Measurements from ENCODE around the gene HEXD.

Gene HEXD

DNA sequence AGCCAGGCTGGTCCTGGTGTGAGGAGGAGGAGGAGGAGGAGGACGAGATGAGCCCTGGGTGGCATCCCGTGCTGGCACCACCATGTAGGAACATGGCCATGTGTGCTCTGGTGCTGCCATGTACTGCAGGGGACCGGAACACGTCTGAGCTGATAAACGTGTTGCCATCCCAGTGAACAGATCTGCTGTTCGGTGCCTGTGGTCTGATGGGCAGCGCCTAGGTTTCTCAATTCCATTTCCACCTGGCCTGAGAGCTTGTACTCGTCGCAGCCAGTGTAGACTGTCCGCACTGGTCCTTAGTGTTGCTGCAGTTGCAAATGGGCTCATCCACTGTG lies 73.0 kb downstream of the HEXD start:
- Mint-ChIP-seq H3K36me3 (peaks cover 22% of the 10 kb centered on the region), H3K27me3 (peaks cover 10% of the 10 kb centered on the region), H3K9me3 (no peaks in the 10 kb centered on the region), H3K4me1 (peaks cover 31% of the 10 kb centered on the region), H3K4me3 (no peak overlapping the region), H3K27ac (no peak overlapping the region)
- DNase-seq, result no peak
- CTCF ChIA-PET, result no interaction called here

DNA sequence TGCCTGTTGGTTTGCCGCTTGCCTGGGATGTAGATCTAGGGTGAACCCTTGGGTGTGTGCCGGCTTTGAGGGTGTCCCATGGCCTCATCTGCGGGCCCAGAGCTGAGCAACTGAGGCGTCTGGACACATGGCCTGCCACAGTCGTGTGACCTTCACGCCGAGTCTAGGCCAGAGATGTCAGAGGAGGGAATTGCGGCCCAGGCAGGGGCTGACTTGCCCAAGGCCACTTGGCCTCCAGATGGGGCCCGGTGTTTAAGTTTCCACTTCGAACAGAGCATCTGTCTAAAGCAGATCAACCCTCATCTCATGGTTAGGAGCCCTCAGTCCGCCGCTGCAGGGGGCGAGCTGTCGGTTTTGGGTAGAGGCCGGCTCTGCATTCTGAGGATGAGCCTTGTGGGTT lies 73.4 kb downstream of the HEXD start:
- Mint-ChIP-seq H3K36me3 (peaks cover 19% of the 10 kb centered on the region), H3K9me3 (no peaks in the 10 kb centered on the region), H3K4me3 (no peak overlapping the region), H3K27me3 (peaks cover 10% of the 10 kb centered on the region), H3K4me1 (peaks cover 28% of the 10 kb centered on the region), H3K27ac (no peak overlapping the region)
- CTCF ChIA-PET, result no interaction called here
- no peak for DNase-seq

Data from activated naive CD4-positive, alpha-beta T cell treated with anti-CD3 and anti-CD28 coated beads, Interleukin-2, amount 10 ng/mL, durations not matched to agents 7 days and 5 days (primary cell).